Osteoblast (primary cell): ENCODE results near the gene LCK. TPM values are rescaled to one million over a fixed set of nuclear protein-coding genes. Genes with fewer than 3 reads are reported as not detected.

ENCODE experiments used
- DNase-seq: peaks from one replicate; pipeline ENCODE4 v3.0.0; 2011; ENCODE audit warnings: low spot score, mixed read lengths; ENCODE audit not compliant: insufficient read length; ENCODE audit errors: missing footprints
- H2AFZ ChIP-seq: 2 replicates; pipeline ENCODE4 v1.6.0; 2011; ENCODE audit warnings: mild to moderate bottlenecking, low read length
- H3K27ac ChIP-seq: 2 replicates; pipeline ENCODE4 v1.5.1; 2011; ENCODE audit warnings: mild to moderate bottlenecking, low read depth, low read length, moderate library complexity
- H3K27me3 ChIP-seq: 2 replicates; pipeline ENCODE4 v1.6.0; 2012; ENCODE audit warnings: mild to moderate bottlenecking, control low read depth, inconsistent platforms, low read length, moderate library complexity; ENCODE audit not compliant: insufficient read depth
- H3K36me3 ChIP-seq: 2 replicates; pipeline ENCODE4 v1.5.1; 2011; ENCODE audit warnings: mild to moderate bottlenecking, low read length, control low read depth, moderate library complexity; ENCODE audit not compliant: insufficient read depth
- H3K4me1 ChIP-seq: 2 replicates; pipeline ENCODE4 v1.5.1; 2011; ENCODE audit warnings: mild to moderate bottlenecking, low read length, control low read depth, moderate library complexity; ENCODE audit not compliant: insufficient read depth
- H3K4me2 ChIP-seq: 2 replicates; pipeline ENCODE4 v1.6.0; 2011; ENCODE audit warnings: mild to moderate bottlenecking, low read length; ENCODE audit not compliant: insufficient read depth
- H3K4me3 ChIP-seq: fragments of 200-600 bp; sonication (generic); 3 replicates; pipeline ENCODE4 v1.5.1; 2012; ENCODE audit warnings: mild to moderate bottlenecking, low read length, inconsistent platforms; ENCODE audit not compliant: insufficient read depth
- H3K79me2 ChIP-seq: 2 replicates; pipeline ENCODE4 v1.6.0; 2012; ENCODE audit warnings: mild to moderate bottlenecking, low read length, control low read depth, inconsistent platforms; ENCODE audit not compliant: insufficient read depth
- H3K9me3 ChIP-seq: 2 replicates; pipeline ENCODE4 v1.5.1; 2011; ENCODE audit warnings: low read depth, low read length, control low read depth
- H4K20me1 ChIP-seq: 2 replicates; pipeline ENCODE4 v1.6.0; 2012; ENCODE audit warnings: mild to moderate bottlenecking, low read length, control low read depth; ENCODE audit not compliant: insufficient read depth
- total RNA-seq: library from RNA; depleted of rRNA; stranded (reverse); fragments of >200 nt; gene quantifications from 2 replicates; pipeline ENCODE4 v1.2.3, GENCODE V29; 2012
- TF ChIP-seq, protein P1 (sequence below): IDR thresholded peaks from 2 replicates; pipeline ENCODE4 v1.5.1; 2011; ENCODE audit warnings: mild to moderate bottlenecking, low read depth, low read length, moderate library complexity; ENCODE audit errors: extremely low read depth

The LCK gene
- total RNA-seq, 1 donor = not detected

DNA sequence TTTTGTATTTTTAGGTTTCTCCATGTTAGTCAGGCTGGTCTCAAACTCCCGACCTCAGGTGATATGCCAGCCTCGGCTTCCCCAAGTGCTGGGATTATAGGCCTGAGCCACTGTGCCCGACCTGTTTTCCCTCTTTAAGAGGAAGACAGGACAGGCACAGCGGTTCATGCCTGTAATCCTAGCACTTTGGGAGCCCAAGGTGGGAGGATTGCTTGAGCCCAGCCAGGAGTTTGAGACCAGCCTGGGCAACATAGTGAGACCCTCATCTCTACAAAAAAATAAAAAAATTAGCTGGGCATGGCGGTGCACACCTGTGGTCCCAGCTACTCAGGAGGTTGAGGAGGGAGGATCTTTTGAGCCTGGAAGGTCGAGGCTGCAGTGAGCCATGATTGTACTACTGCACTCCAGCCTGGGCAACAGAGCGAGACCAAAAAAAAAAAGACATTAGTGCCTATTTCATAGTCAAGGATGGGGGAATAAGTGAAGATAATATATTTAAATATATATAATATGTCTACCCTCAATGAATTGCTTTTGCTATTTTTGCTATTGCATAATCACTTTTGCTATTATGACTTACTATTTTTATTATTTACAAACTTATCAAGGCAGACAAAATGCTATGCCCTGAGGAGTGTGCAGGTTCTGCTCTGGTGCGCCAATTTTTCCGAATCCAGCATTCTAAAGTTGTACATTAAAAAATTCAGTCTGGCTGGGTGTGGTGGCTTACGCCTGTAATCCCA, 67.2 kb downstream of the LCK start:
- peaks cover 4% of the 10 kb centered on the region for H4K20me1 ChIP-seq
- TF ChIP-seq, protein P1, sequence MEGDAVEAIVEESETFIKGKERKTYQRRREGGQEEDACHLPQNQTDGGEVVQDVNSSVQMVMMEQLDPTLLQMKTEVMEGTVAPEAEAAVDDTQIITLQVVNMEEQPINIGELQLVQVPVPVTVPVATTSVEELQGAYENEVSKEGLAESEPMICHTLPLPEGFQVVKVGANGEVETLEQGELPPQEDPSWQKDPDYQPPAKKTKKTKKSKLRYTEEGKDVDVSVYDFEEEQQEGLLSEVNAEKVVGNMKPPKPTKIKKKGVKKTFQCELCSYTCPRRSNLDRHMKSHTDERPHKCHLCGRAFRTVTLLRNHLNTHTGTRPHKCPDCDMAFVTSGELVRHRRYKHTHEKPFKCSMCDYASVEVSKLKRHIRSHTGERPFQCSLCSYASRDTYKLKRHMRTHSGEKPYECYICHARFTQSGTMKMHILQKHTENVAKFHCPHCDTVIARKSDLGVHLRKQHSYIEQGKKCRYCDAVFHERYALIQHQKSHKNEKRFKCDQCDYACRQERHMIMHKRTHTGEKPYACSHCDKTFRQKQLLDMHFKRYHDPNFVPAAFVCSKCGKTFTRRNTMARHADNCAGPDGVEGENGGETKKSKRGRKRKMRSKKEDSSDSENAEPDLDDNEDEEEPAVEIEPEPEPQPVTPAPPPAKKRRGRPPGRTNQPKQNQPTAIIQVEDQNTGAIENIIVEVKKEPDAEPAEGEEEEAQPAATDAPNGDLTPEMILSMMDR = no peak
- no peak overlapping the region for H3K4me2 ChIP-seq
- no peak overlapping the region for H3K4me3 ChIP-seq
- peaks cover 4% of the 10 kb centered on the region for H3K4me1 ChIP-seq
- no peak for DNase-seq
- no peaks in the 10 kb centered on the region for H3K27me3 ChIP-seq
- no peaks in the 10 kb centered on the region for H3K9me3 ChIP-seq
- no peak overlapping the region for H3K27ac ChIP-seq
- no peak overlapping the region for H2AFZ ChIP-seq
- peaks cover 5% of the 10 kb centered on the region for H3K36me3 ChIP-seq
- H3K79me2 ChIP-seq = peaks cover 12% of the 10 kb centered on the region

DNA sequence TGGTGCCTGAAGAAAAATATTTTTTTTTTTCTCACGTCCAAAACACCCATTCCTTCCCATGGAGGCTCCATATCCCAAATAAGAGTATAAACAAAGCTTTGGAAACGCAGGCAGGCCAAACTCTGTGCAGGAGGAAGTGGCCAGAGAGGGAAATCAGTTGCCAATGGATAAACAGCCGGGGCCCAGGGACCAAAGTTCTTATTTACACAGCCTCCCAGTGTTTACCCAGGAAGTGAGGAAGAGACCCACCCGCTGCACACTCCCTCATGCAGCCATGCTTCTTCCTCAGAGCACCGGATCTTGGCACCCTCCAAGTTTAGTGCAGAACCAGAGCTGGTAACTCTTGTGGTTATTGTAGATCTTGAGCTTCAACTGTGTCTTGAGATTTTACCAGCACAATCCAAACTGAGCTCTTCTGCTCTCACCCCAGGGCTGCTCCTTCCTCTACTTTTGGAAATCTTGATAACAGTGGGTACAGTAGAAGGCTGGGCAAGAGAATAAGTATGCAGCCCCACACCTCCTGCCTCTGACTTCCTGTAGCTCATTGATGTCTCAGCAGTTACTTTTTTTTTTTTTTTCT, 70.7 kb downstream of the LCK start:
- Histone ChIP-seq H3K36me3 (peaks cover 4% of the 10 kb centered on the region), H3K79me2 (no peaks in the 10 kb centered on the region), H3K4me3 (no peak overlapping the region), H2AFZ (peak overlapping the region; percentile 49), H3K4me2 (no peak overlapping the region), H3K4me1 (peaks cover 4% of the 10 kb centered on the region), H3K9me3 (no peaks in the 10 kb centered on the region), H3K27me3 (no peaks in the 10 kb centered on the region), H4K20me1 (no peaks in the 10 kb centered on the region), H3K27ac (no peak overlapping the region)
- DNase-seq = no peak
- TF ChIP-seq, protein P1 = no peak

DNA sequence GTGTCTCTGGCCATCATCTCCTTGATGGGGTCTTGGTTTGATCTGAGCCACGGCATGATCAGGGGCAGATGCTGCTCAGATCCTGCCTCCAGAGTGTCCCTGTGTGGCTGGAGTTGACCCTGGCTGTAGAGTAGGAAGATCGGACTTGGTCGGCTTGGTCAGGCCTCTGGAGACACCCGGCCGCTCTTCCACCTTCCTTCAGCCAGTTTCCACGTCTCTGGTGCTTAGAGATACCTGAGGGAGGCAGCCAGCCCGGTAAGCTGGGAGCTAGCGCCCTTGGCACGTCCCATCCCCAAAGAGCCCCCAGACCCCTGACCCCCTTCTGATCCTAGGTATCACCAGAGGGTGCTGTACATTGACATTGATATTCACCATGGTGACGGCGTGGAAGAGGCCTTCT, 76.1 kb downstream of the LCK start:
- TF ChIP-seq, protein P1 = no peak
- no peak overlapping the region for H3K27ac ChIP-seq
- no peak overlapping the region for H3K4me2 ChIP-seq
- no peaks in the 10 kb centered on the region for H4K20me1 ChIP-seq
- H3K4me3 ChIP-seq = no peak overlapping the region
- H3K27me3 ChIP-seq = no peaks in the 10 kb centered on the region
- no peak for DNase-seq
- no peaks in the 10 kb centered on the region for H3K9me3 ChIP-seq
- no peaks in the 10 kb centered on the region for H3K79me2 ChIP-seq
- no peaks in the 10 kb centered on the region for H3K4me1 ChIP-seq
- H3K36me3 ChIP-seq = peaks cover 31% of the 10 kb centered on the region
- H2AFZ ChIP-seq = no peak overlapping the region

DNA sequence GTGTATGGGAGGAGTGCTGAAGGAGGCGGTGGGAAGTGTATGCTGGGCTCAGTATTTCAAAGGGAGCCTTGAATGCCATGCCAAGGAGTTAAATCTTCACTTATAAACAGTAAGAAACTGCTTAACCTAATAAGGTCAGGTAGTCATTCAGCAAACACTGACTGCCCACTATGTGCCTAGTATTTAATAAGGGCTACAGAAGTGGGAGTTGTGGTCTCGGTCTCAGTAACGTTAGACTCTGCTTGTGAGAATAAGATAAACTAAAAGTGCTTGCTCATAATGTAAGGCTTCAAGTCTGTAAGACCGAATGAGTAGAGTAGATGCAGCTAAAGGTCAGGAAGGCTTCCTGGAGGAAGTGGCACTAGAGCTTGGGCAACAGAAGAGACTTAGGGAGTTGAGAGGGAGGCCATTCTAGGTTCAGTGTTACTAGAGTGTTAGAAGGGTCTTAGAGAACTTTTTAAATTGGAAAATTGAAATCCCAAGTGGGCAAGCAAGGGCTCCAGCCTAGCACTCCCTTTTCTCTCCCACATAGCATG, 78.9 kb downstream of the LCK start:
- TF ChIP-seq, protein P1 = no peak
- H3K79me2 ChIP-seq = no peaks in the 10 kb centered on the region
- H3K4me1 ChIP-seq = peaks cover 5% of the 10 kb centered on the region
- H3K27me3 ChIP-seq = no peaks in the 10 kb centered on the region
- H3K27ac ChIP-seq = no peak overlapping the region
- no peak for DNase-seq
- H3K4me2 ChIP-seq = no peak overlapping the region
- H2AFZ ChIP-seq = no peak overlapping the region
- H3K36me3 ChIP-seq = peaks cover 44% of the 10 kb centered on the region
- no peaks in the 10 kb centered on the region for H3K9me3 ChIP-seq
- H3K4me3 ChIP-seq = no peak overlapping the region
- peaks cover 16% of the 10 kb centered on the region for H4K20me1 ChIP-seq
